ENCODE measurements around the gene PPP2R2B. TPM values are rescaled to one million over a fixed set of nuclear protein-coding genes. Genes with fewer than 3 reads are reported as not detected.

PPP2R2B gene
- total RNA-seq, 2 donors from 2014 or later: 9.5 to 29.8 TPM

- Histone ChIP-seq H3K4me3 (peak overlapping the region; percentile 87), H3K4me1 (ENCODE audit: control insufficient read depth in 1 of 2, low read depth in 2 of 2) (peaks cover 0 to 23% of the 10 kb centered on the region in 2 donors), H3K36me3 (no peaks in the 10 kb centered on the region), H3K27me3 (replicated peaks; ENCODE audit: insufficient read depth) (no peaks in the 10 kb centered on the region), H3K27ac (peak overlapping the region; percentile 50 to 72), H3K9me3 (no peaks in the 10 kb centered on the region)
- DNase-seq (ENCODE audit: low spot score) (no peak), ATAC-seq (ENCODE audit: insufficient number of reproducible peaks, low FRiP score, low read depth) (no peak)
- TF ChIP-seq, protein P1, sequence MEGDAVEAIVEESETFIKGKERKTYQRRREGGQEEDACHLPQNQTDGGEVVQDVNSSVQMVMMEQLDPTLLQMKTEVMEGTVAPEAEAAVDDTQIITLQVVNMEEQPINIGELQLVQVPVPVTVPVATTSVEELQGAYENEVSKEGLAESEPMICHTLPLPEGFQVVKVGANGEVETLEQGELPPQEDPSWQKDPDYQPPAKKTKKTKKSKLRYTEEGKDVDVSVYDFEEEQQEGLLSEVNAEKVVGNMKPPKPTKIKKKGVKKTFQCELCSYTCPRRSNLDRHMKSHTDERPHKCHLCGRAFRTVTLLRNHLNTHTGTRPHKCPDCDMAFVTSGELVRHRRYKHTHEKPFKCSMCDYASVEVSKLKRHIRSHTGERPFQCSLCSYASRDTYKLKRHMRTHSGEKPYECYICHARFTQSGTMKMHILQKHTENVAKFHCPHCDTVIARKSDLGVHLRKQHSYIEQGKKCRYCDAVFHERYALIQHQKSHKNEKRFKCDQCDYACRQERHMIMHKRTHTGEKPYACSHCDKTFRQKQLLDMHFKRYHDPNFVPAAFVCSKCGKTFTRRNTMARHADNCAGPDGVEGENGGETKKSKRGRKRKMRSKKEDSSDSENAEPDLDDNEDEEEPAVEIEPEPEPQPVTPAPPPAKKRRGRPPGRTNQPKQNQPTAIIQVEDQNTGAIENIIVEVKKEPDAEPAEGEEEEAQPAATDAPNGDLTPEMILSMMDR (IDR thresholded peaks at IDR 0.05): no peak
Measured at GRCh38 chr5:146877783-146878475, 628 bp downstream of the PPP2R2B start.

GRCh38 chr5:146877178-146877681, 1.3 kb downstream of the PPP2R2B start:
- H3K4me3 ChIP-seq: peak overlapping the region; percentile 87
- H3K27ac ChIP-seq: peak overlapping the region; percentile 50 to 72
- peaks cover 0 to 30% of the 10 kb centered on the region in 2 donors for H3K4me1 ChIP-seq (ENCODE audit: control insufficient read depth in 1 of 2, low read depth in 2 of 2)
- no peak for DNase-seq (ENCODE audit: low spot score)
- TF ChIP-seq, protein P1 (IDR thresholded peaks at IDR 0.05): no peak
- H3K36me3 ChIP-seq: no peaks in the 10 kb centered on the region
- ATAC-seq (ENCODE audit: insufficient number of reproducible peaks, low FRiP score, low read depth): no peak
- no peaks in the 10 kb centered on the region for H3K27me3 ChIP-seq (replicated peaks; ENCODE audit: insufficient read depth)
- no peaks in the 10 kb centered on the region for H3K9me3 ChIP-seq

DNA sequence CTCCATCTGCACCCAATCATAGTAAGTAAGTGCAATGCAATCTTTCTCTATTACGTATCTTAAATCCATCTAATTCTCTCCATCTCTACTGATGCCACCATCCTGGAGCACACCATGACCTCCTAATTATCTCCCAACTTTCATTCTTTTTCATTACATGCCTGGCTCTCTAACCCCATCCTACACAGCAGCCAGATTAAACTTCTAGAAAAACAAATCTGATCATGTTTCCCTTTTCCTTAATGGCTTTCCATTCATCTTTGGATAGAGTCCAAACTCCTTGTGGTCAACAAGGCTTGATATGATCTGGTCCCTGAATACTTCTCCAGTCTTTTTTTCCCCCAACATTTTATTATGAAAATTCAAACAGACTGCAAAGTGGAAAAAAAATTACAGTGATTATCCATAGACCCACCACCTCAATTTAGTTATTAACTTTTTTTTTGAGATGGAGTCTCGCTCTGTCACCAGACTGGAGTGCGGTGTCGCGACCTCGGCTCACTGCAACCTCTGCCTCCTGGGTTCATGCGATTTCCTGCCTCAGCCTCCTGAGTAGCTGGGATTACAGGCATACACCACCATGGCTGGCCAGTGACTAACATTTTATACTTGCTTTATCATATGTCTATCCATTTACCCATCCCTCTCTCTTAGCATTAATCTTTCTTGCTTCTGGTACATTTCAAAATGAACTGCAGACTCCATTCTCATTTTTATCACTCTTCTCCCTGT, 5.2 kb downstream of the PPP2R2B start:
- Histone ChIP-seq H3K36me3 (no peaks in the 10 kb centered on the region), H3K27me3 (replicated peaks; ENCODE audit: insufficient read depth) (no peaks in the 10 kb centered on the region), H3K4me1 (ENCODE audit: control insufficient read depth in 1 of 2, low read depth in 2 of 2) (peaks cover 2 to 46% of the 10 kb centered on the region in 2 donors), H3K4me3 (no peak overlapping the region), H3K27ac (no peak overlapping the region), H3K9me3 (no peaks in the 10 kb centered on the region)
- TF ChIP-seq, protein P1 (IDR thresholded peaks at IDR 0.05): no peak
- ATAC-seq (ENCODE audit: insufficient number of reproducible peaks, low FRiP score, low read depth): no peak
- no peak for DNase-seq (ENCODE audit: low spot score)

- Histone ChIP-seq H3K27me3 (replicated peaks; ENCODE audit: insufficient read depth) (no peaks in the 10 kb centered on the region), H3K4me1 (ENCODE audit: control insufficient read depth in 1 of 2, low read depth in 2 of 2) (peaks cover 8 to 56% of the 10 kb centered on the region in 2 donors), H3K4me3 (no peak overlapping the region), H3K36me3 (no peaks in the 10 kb centered on the region), H3K27ac (no peak overlapping the region), H3K9me3 (no peaks in the 10 kb centered on the region)
- no peak for ATAC-seq (ENCODE audit: insufficient number of reproducible peaks, low FRiP score, low read depth)
- no peak for DNase-seq (ENCODE audit: low spot score)
- TF ChIP-seq, protein P1 (IDR thresholded peaks at IDR 0.05): no peak
Measured at GRCh38 chr5:146872188-146872587, 6.4 kb downstream of the PPP2R2B start.

DNA sequence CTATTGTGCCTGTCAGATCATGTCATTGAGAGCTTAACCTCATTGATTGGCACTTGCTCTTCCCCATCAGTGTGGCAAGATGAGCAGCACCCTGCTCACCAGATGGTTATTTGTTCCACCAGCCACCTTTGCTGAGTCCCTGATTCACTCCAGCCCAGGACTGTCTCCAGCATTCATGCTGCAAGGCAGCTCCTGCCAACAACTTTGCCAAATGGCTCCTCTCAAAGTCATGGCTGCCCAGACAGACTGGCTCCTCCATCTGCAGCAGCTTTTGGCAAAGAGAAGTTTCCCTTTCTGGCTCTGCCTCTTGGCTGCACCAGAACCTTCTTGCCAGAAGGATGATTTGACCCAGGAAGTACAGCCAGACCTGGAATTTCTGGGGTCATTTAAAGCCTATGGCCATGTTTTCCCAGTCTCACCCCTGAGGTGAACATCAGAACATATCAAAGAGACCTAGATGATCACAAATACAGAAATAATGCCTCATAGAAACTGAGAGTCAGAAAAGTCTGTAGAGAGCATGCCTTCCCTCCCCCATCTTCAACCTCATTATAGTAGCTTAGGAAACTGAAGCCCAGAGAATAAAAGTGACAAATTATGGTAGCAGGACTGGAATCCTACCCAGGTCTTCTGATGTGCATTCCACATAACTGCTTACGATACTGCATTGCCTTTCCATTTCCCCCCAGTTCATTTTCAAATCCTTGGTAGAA, 10.4 kb downstream of the PPP2R2B start:
- Histone ChIP-seq H3K27me3 (replicated peaks; ENCODE audit: insufficient read depth) (no peaks in the 10 kb centered on the region), H3K36me3 (no peaks in the 10 kb centered on the region), H3K4me1 (ENCODE audit: control insufficient read depth in 1 of 2, low read depth in 2 of 2) (peaks cover 8 to 34% of the 10 kb centered on the region in 2 donors), H3K27ac (peak overlapping the region; percentile 32 to 37), H3K4me3 (no peak overlapping the region), H3K9me3 (no peaks in the 10 kb centered on the region)
- ATAC-seq (ENCODE audit: insufficient number of reproducible peaks, low FRiP score, low read depth) (no peak), DNase-seq (ENCODE audit: low spot score) (no peak)
- TF ChIP-seq, protein P1 (IDR thresholded peaks at IDR 0.05): no peak

Data from thoracic aorta (tissue), 2 donors.